Coronary artery (tissue), 2 donors: Measurements from ENCODE around the gene CLTCL1.
"Not testable (repeated sequence)": the region's sequence is repeated elsewhere in the genome, so short reads cannot be mapped to it uniquely, and the experiment has no call there.

ENCODE experiments used
- DNase-seq: peaks from one replicate; pipeline ENCODE4 v3.0.0-alpha.2; 2017; ENCODE audit warnings: low spot score
- H3K27ac ChIP-seq, 2 donors: fragments of 200-600 bp; sonication (generic); one replicate each; pipeline ENCODE4 v1.5.1; 2016 to 2019
- H3K4me3 ChIP-seq: fragments of 200-600 bp; sonication (generic); 2 replicates; pipeline ENCODE4 v1.5.1; 2016; ENCODE audit warnings: mild to moderate bottlenecking, moderate library complexity
- CTCF ChIP-seq: fragments of 200-600 bp; sonication (generic); IDR thresholded peaks from one replicate; pipeline ENCODE4 v1.5.1; 2019; ENCODE audit warnings: antibody characterized with exemption

CLTCL1 gene

GRCh38 chr22:19329454-19329853 is 37.9 kb upstream of the CLTCL1 start:
- TF ChIP-seq CTCF = no peak
- no peak for DNase-seq
- Histone ChIP-seq H3K27ac (no peak overlapping the region), H3K4me3 (no peak overlapping the region)

- DNase-seq = no peak
- Histone ChIP-seq H3K27ac (no peak overlapping the region), H3K4me3 (no peak overlapping the region)
- no peak for TF ChIP-seq CTCF
Measured at GRCh38 chr22:19325296-19325948, 33.9 kb upstream of the CLTCL1 start.

- H3K4me3 ChIP-seq, DNase-seq, H3K27ac ChIP-seq: not testable (repeated sequence)
Measured at GRCh38 chr22:19323420-19323819, 31.9 kb upstream of the CLTCL1 start.

GRCh38 chr22:19321757-19322156 is 30.2 kb upstream of the CLTCL1 start:
- Histone ChIP-seq H3K27ac (no peak overlapping the region), H3K4me3 (no peak overlapping the region)
- no peak for DNase-seq
- no peak for TF ChIP-seq CTCF

- not testable (repeated sequence) for H3K4me3 ChIP-seq, DNase-seq
Measured at GRCh38 chr22:19320136-19320535, 28.6 kb upstream of the CLTCL1 start.

GRCh38 chr22:19319281-19319680 is 27.8 kb upstream of the CLTCL1 start:
- no peak for DNase-seq
- H3K27ac ChIP-seq = no peak overlapping the region
- no peak for TF ChIP-seq CTCF
- no peak overlapping the region for H3K4me3 ChIP-seq

More at GRCh38 chr22:19320136-19320535, 28.6 kb upstream of the CLTCL1 start:
- H3K27ac ChIP-seq = not testable (repeated sequence)

- H3K4me3 ChIP-seq = no peak overlapping the region
- no peak for TF ChIP-seq CTCF
- DNase-seq = no peak
- H3K27ac ChIP-seq = no peak overlapping the region
Measured at GRCh38 chr22:19317865-19318264, 26.3 kb upstream of the CLTCL1 start.

- no peak for TF ChIP-seq CTCF
- Histone ChIP-seq H3K27ac (no peak overlapping the region), H3K4me3 (no peak overlapping the region)
- DNase-seq = no peak
Measured at GRCh38 chr22:19307872-19308271, 16.4 kb upstream of the CLTCL1 start.

GRCh38 chr22:19306535-19306934 is 15.0 kb upstream of the CLTCL1 start:
- H3K27ac ChIP-seq, H3K4me3 ChIP-seq, DNase-seq: not testable (repeated sequence)
